Rectal smooth muscle tissue (tissue), 1 donor: ENCODE measurements around the gene ZNF80.
"Not testable (repeated sequence)": the region's sequence is repeated elsewhere in the genome, so short reads cannot be mapped to it uniquely, and the experiment has no call there.

ENCODE experiments used
- H3K27ac ChIP-seq: one replicate; pipeline ENCODE4 v1.7.0; 2013; ENCODE audit warnings: low read depth, low read length, inconsistent platforms
- H3K27me3 ChIP-seq: one replicate; pipeline ENCODE4 v1.7.0; 2013; ENCODE audit warnings: low read length; ENCODE audit not compliant: control insufficient read depth, insufficient read depth
- H3K36me3 ChIP-seq: one replicate; pipeline ENCODE4 v1.7.0; 2013; ENCODE audit warnings: low read length; ENCODE audit not compliant: control insufficient read depth, insufficient read depth
- H3K4me1 ChIP-seq: one replicate; pipeline ENCODE4 v1.7.0; 2013; ENCODE audit warnings: low read length; ENCODE audit not compliant: control insufficient read depth, insufficient read depth
- H3K4me3 ChIP-seq: one replicate; pipeline ENCODE4 v1.7.0; 2013; ENCODE audit warnings: low read length
- H3K9ac ChIP-seq: one replicate; pipeline ENCODE4 v1.7.0; 2013; ENCODE audit warnings: low read length

The ZNF80 gene

GRCh38 chr3:114237478-114237877, at the start of gene ZNF80:
TSS of gene ZNF80 (minus strand) at chr3:114237578. CDS start at chr3:114237074, 504 bp downstream.
- not testable (repeated sequence) for H3K27ac ChIP-seq, H3K27me3 ChIP-seq, H3K4me1 ChIP-seq, H3K36me3 ChIP-seq, H3K9ac ChIP-seq, H3K4me3 ChIP-seq

DNA sequence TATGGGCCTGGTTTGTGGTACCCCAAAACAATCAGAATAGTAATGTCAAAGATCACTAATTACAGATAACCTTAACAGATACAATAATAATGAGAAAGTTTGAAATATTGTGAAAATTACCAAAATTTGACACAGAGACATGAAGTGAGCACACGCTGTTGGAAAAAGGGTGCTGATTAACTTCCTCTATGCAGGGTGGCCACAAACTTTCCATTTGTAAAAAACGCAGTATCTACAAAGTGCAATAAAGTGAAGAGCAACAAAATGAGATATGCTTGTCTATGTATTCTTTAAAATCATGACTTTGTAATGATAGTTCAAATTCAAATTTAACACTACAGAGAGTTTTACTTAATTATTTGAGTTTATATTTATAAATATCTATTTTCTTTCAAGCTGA, 48.9 kb upstream of the ZNF80 start:
- Histone ChIP-seq H3K27me3 (no peaks in the 10 kb centered on the region), H3K36me3 (no peaks in the 10 kb centered on the region), H3K9ac (no peak overlapping the region), H3K4me3 (no peak overlapping the region), H3K4me1 (no peaks in the 10 kb centered on the region), H3K27ac (no peak overlapping the region)

DNA sequence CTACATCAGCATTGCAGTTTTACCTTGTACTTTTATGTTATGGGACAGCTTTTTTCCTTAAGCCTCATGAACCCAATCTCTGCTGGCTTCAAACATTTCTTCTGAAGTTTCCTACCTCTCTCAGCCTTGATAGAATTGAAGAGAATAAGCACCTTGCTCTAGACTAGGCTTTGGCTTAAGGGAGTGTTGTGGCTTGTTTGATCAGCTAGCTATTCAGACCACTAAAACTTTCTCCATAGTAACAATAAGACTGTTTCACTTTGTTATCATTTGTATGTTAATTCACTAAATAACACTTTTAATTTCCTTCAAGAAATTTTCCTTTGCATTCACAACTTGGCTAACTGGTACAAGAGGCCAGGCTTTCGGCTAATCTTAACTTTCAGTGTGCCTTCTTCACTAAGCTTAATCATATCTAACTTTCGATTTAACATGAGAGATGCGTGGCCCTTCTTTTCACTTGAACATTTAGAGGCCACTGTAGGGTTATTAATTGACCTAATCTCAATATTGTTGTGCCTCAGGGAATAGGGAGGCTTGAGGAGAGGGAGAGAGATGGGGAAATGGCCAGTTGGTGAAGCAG, 48.4 kb upstream of the ZNF80 start:
- no peaks in the 10 kb centered on the region for H3K36me3 ChIP-seq
- no peak overlapping the region for H3K9ac ChIP-seq
- H3K27me3 ChIP-seq: no peaks in the 10 kb centered on the region
- H3K4me3 ChIP-seq: no peak overlapping the region
- no peak overlapping the region for H3K27ac ChIP-seq
- no peaks in the 10 kb centered on the region for H3K4me1 ChIP-seq

DNA sequence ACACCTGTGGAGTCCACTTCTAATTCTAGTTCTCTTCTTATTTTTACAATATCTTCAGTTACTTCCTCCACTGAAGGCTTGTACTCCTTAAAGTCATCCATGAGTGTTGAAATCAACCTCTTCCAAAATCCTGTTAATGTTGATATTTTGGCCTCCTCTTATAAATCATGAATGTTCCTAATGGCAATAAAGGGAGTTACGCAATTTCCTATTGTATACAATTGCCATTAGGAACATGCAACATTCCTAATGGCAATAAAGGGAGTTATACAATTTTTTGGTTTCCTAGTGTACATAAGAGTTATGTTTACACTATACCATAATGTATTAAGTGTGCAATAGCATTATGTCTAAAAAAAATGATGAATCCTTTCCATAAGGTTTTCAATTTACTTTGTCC, 47.3 kb upstream of the ZNF80 start:
- Histone ChIP-seq H3K27me3 (no peaks in the 10 kb centered on the region), H3K27ac (no peak overlapping the region), H3K4me1 (no peaks in the 10 kb centered on the region), H3K4me3 (no peak overlapping the region), H3K9ac (no peak overlapping the region), H3K36me3 (no peaks in the 10 kb centered on the region)

GRCh38 chr3:114276856-114277255, 39.5 kb upstream of the ZNF80 start:
- not testable (repeated sequence) for H3K27me3 ChIP-seq, H3K9ac ChIP-seq, H3K36me3 ChIP-seq, H3K4me3 ChIP-seq, H3K4me1 ChIP-seq, H3K27ac ChIP-seq

GRCh38 chr3:114274929-114275328, 37.6 kb upstream of the ZNF80 start:
- Histone ChIP-seq H3K36me3 (no peaks in the 10 kb centered on the region), H3K4me3 (no peak overlapping the region), H3K4me1 (no peaks in the 10 kb centered on the region), H3K9ac (no peak overlapping the region), H3K27me3 (no peaks in the 10 kb centered on the region), H3K27ac (no peak overlapping the region)

DNA sequence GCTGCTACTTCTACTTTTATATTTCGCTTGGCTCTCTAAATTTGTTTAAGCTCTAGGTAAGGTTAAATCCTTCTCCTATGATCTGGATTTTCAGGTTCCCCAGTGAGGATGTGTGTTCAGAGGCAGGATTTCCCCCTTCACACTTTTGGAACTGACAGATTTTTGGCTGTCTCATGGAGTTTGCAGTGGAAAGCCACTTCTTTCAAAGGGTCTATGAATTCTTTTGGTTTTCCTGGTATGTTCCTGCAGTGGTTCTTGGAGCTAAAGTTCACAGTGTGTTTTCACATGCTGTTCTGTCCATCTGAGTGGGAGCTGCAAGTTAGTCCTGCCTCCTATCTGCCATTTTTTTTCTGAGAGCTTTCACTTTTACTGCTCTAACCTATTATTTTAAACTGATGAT, 34.9 kb upstream of the ZNF80 start:
- H3K4me3 ChIP-seq: no peak overlapping the region
- H3K4me1 ChIP-seq: no peaks in the 10 kb centered on the region
- no peaks in the 10 kb centered on the region for H3K27me3 ChIP-seq
- no peak overlapping the region for H3K27ac ChIP-seq
- H3K9ac ChIP-seq: no peak overlapping the region
- no peaks in the 10 kb centered on the region for H3K36me3 ChIP-seq

DNA sequence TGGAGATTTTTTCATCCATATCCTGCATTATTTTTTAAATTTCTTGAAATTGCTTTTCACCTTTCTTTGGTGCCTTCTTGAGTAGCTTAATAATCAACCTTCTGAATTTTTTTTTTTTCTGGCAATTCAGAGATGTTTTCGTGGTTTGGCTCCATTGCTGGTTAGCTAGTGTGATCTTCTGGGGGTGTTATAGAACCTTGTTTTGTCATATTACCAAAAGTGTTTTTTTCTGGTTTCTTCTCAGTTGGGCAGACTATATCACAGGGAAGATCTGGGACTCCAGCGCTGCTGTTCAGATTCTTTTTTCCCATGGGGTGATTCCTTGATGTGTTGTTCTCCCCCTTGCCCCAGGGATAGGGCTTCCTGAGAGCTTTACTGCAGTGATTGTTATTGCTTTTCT, 32.6 kb upstream of the ZNF80 start:
- H3K9ac ChIP-seq: no peak overlapping the region
- H3K4me1 ChIP-seq: no peaks in the 10 kb centered on the region
- H3K27me3 ChIP-seq: no peaks in the 10 kb centered on the region
- H3K27ac ChIP-seq: no peak overlapping the region
- H3K4me3 ChIP-seq: no peak overlapping the region
- H3K36me3 ChIP-seq: no peaks in the 10 kb centered on the region

- H3K4me1 ChIP-seq: no peaks in the 10 kb centered on the region
Measured at GRCh38 chr3:114260152-114260551, 22.8 kb upstream of the ZNF80 start.

GRCh38 chr3:114259566-114259965, 22.2 kb upstream of the ZNF80 start:
- H3K4me1 ChIP-seq: no peaks in the 10 kb centered on the region
- no peak overlapping the region for H3K27ac ChIP-seq
- no peaks in the 10 kb centered on the region for H3K27me3 ChIP-seq
- no peaks in the 10 kb centered on the region for H3K36me3 ChIP-seq
- H3K9ac ChIP-seq: no peak overlapping the region
- no peak overlapping the region for H3K4me3 ChIP-seq

More at GRCh38 chr3:114260152-114260551, 22.8 kb upstream of the ZNF80 start:
- Histone ChIP-seq H3K27ac (no peak overlapping the region), H3K36me3 (no peaks in the 10 kb centered on the region), H3K9ac (no peak overlapping the region), H3K27me3 (no peaks in the 10 kb centered on the region), H3K4me3 (no peak overlapping the region)

DNA sequence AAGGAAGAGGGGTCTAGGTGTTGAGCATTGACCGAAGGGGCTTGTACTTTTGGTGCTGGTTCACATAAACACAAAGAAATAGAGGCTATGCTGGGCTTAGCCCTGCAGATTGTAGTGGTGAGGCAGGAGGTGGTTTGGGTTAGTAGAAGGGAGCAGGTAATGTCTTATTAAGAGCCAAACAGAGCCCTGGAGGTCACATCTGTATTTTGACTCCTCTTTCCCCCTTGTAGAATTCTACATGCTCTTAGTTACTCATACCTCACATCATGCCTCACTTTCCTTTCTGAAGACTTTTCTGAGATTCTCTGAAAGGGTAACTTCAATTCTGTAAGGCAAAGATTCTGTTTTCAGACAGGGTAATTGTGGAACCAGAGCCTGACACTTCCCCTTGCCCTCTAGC, 16.1 kb upstream of the ZNF80 start:
- H3K4me1 ChIP-seq: no peaks in the 10 kb centered on the region

DNA sequence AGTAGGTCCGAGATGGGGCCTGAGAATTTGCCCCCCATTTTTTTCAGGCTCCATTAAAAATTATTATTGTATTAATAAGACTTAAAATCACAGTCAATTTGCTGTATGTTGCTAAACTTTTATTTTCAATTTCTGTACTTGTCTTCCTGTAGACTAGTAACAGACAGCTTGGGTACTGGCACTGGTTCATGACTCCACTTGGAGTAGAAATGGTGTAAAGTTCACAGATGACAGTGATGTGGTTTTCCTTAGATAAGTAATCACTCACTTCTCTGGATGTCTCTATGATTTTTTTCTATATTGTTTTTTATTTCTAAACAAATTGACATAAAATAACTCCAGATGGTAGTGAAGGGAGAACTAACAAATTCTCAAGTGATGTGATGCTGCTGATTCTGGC, 15.6 kb upstream of the ZNF80 start:
- H3K27ac ChIP-seq: no peak overlapping the region
- no peak overlapping the region for H3K9ac ChIP-seq
- H3K4me3 ChIP-seq: no peak overlapping the region
- no peaks in the 10 kb centered on the region for H3K36me3 ChIP-seq
- no peaks in the 10 kb centered on the region for H3K27me3 ChIP-seq
- H3K4me1 ChIP-seq: no peaks in the 10 kb centered on the region

More for the DNA sequence above, 16.1 kb upstream of the ZNF80 start:
- Histone ChIP-seq H3K27ac (no peak overlapping the region), H3K27me3 (no peaks in the 10 kb centered on the region), H3K9ac (no peak overlapping the region), H3K36me3 (no peaks in the 10 kb centered on the region), H3K4me3 (no peak overlapping the region)

DNA sequence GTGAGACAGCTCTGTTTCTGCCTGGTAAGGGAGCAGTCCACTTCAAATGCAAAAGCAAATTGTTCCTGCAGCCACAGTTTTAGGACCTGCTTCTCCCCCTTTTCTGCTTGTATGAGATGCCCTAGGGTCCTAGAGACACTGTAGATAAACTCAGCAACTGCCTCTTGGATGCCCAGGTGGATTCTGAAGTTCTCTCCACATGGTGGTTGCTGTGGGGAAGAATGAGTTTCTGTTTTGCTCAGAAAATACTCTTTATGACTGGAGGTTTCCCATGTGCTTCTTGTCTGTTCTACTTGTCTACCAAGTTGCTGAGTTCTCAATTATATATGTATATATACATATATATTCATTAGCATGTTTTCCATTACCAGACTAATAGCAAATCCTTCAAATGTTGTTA, 5.6 kb upstream of the ZNF80 start:
- no peak overlapping the region for H3K4me3 ChIP-seq
- H3K36me3 ChIP-seq: no peaks in the 10 kb centered on the region
- H3K4me1 ChIP-seq: no peaks in the 10 kb centered on the region
- H3K27ac ChIP-seq: no peak overlapping the region
- H3K9ac ChIP-seq: no peak overlapping the region
- H3K27me3 ChIP-seq: no peaks in the 10 kb centered on the region
